HG02943 (cell line): ENCODE measurements around the gene FAM78A.
"Not testable (repeated sequence)": the region's sequence is repeated elsewhere in the genome, so short reads cannot be mapped to it uniquely, and the experiment has no call there.

Experiments
- ATAC-seq: cut with Tn5 transposase; IDR thresholded peaks from one replicate; pipeline ENCODE4 v1.9.1; 2021; ENCODE audit warnings: mild to moderate bottlenecking, low read depth, moderate library complexity; ENCODE audit not compliant: unreplicated experiment

The FAM78A gene

GRCh38 chr9:131216806-131217205 is 59.5 kb downstream of the FAM78A start:
- no peak for ATAC-seq

- no peak for ATAC-seq
These were observed 61.4 kb downstream of the FAM78A start for GRCh38 chr9:131214876-131215275.

- ATAC-seq, result no peak
These were observed 61.9 kb downstream of the FAM78A start for GRCh38 chr9:131214286-131214856.

DNA sequence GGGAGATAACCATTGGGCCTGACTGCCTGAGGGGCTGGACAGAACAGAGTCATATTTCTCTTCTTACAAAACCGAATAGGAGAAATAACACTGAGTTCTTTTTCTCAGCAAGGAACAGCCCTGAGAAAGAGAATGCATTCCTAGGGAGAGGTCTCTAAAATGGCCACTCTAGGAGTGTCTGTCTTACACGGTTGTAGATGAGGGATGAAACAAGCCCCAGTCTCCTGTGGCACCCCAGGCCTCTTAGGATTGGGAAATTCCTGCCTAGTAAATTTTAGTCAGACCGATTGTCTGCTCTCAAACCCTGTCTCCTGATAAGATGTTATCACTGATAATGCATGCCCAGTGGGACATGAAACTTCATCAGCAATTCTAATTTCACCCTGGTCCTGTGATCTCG is 64.4 kb downstream of the FAM78A start:
- not testable (repeated sequence) for ATAC-seq
